GM10266 (cell line): ENCODE results near the gene SORT1.
A peak's percentile ranks its signal among the peaks of the same experiment; 100 is the strongest.

ENCODE experiments used
- DNase-seq: peaks from one replicate; pipeline ENCODE4 v3.0.0; 2012; ENCODE audit errors: extremely low spot score
- TF ChIP-seq, protein P1 (sequence below): IDR thresholded peaks from 2 replicates; pipeline ENCODE4 v1.5.1; 2012; ENCODE audit warnings: mild to moderate bottlenecking, low read depth; ENCODE audit not compliant: control insufficient read depth, insufficient read depth; ENCODE audit errors: missing control alignments

Gene SORT1

DNA sequence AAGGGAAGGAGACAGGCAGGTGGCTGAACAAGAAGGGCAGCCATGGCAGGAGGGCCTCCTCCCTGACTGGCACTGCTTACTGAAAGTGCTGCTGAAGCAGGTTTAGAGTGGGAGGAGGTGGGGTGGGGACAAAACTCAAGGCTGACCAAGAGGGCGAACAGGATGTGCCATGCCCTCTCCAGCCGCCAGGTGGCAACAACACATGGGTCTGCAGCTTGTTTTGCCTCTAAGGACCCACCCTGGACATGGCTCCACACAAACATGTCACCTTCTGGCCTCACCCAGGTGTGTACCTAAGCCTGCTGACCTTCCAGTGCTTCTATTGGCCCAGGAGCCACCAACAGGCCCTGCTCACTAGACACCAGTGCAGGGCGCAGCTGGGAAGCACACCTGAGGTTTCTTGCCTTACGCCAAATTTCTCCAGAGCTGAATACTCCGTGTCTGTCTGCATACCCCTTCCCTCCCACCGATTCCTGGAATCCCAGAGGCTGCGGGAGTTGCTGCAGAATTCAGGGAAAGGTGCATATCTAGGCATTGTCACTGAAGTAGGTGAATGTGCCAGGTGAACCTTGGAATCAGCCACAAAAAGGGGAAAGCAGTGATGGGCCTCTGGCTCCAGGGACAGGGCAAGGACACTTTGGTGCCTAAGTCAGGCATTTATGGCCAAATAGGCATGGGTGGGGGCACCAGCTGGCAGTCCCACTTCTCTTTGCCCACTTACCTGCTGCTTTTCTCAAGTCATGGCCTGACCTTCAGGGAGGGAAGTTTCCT lies 120.1 kb downstream of the SORT1 start:
- DNase-seq, result peak; percentile 90
- TF ChIP-seq, protein P1, sequence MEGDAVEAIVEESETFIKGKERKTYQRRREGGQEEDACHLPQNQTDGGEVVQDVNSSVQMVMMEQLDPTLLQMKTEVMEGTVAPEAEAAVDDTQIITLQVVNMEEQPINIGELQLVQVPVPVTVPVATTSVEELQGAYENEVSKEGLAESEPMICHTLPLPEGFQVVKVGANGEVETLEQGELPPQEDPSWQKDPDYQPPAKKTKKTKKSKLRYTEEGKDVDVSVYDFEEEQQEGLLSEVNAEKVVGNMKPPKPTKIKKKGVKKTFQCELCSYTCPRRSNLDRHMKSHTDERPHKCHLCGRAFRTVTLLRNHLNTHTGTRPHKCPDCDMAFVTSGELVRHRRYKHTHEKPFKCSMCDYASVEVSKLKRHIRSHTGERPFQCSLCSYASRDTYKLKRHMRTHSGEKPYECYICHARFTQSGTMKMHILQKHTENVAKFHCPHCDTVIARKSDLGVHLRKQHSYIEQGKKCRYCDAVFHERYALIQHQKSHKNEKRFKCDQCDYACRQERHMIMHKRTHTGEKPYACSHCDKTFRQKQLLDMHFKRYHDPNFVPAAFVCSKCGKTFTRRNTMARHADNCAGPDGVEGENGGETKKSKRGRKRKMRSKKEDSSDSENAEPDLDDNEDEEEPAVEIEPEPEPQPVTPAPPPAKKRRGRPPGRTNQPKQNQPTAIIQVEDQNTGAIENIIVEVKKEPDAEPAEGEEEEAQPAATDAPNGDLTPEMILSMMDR, result peak; percentile 87

DNA sequence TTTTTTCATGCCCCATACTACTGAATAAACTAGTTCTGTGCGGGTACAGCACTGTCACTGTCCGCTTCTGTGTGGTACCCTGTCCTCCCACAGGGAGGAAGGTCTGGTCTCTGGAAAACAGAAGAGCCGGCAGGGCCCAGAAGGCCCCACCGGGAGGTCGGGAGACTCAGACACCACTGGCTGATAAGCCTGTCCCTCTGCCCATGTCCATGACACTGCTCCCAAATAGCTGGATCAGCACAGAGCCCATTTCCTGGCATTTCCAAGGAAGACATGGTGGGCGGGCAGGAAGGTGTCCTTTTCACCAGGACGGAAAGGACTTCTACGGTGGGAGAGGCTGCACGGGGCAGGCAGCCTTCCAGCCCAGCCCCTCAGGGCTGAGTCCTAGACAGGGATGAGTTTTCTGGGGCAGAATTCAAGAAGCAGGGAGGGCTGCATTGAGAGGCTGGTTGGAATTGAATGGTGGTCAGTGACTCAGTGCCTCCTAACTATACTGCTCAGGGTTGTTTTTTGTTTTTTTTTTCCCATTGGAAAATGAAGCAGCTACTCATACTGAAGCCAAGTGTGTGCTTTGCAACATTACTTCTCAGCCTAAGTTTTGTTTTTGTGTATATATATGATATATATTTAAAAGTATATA lies 121.9 kb downstream of the SORT1 start:
- DNase-seq, result no peak
- TF ChIP-seq, protein P1, result no peak

DNA sequence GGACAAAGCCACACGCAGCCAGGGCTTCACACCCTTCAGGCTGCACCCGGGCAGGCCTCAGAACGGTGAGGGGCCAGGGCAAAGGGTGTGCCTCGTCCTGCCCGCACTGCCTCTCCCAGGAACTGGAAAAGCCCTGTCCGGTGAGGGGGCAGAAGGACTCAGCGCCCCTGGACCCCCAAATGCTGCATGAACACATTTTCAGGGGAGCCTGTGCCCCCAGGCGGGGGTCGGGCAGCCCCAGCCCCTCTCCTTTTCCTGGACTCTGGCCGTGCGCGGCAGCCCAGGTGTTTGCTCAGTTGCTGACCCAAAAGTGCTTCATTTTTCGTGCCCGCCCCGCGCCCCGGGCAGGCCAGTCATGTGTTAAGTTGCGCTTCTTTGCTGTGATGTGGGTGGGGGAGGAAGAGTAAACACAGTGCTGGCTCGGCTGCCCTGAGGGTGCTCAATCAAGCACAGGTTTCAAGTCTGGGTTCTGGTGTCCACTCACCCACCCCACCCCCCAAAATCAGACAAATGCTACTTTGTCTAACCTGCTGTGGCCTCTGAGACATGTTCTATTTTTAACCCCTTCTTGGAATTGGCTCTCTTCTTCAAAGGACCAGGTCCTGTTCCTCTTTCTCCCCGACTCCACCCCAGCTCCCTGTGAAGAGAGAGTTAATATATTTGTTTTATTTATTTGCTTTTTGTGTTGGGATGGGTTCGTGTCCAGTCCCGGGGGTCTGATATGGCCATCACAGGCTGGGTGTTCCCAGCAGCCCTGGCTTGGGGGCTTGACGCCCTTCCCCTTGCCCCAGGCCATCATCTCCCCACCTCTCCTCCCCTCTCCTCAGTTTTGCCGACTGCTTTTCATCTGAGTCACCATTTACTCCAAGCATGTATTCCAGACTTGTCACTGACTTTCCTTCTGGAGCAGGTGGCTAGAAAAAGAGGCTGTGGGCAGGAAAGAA lies 122.9 kb downstream of the SORT1 start:
- TF ChIP-seq, protein P1, result no peak
- no peak for DNase-seq

DNA sequence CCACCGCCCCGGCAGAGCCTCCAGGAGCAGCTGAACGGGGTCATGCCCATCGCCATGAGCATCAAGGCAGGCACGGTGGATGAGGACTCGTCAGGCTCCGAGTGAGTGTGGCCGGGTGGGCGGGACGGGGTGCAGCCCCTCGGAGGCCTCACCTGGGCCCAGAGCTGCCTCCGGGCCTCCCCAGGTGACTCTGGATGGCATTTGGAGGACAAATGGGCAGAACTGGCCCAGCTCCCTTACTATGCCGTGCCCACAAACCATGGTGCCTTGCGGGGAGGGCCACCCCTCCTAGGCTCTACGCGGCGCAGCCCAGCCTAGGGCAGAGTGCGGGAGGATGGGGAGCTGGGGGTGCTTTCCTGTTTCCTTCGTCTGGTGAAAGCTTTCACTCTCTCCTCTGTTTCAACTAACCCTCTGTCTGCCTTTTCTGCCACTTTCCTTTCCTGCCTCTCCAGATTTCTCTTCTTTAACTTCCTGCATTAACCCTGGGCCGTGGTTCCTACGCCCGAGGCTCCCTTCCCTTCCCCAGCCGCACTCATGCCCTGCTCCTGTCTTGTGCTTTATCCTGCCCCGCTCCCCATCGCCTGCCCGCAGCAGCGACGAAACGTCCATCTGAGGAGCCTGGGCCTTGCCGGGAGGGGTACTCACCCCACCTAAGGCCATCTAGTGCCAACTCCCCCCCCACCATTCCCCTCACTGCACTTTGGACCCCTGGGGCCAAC lies 124.0 kb downstream of the SORT1 start:
- DNase-seq, result no peak
- TF ChIP-seq, protein P1, result no peak

DNA sequence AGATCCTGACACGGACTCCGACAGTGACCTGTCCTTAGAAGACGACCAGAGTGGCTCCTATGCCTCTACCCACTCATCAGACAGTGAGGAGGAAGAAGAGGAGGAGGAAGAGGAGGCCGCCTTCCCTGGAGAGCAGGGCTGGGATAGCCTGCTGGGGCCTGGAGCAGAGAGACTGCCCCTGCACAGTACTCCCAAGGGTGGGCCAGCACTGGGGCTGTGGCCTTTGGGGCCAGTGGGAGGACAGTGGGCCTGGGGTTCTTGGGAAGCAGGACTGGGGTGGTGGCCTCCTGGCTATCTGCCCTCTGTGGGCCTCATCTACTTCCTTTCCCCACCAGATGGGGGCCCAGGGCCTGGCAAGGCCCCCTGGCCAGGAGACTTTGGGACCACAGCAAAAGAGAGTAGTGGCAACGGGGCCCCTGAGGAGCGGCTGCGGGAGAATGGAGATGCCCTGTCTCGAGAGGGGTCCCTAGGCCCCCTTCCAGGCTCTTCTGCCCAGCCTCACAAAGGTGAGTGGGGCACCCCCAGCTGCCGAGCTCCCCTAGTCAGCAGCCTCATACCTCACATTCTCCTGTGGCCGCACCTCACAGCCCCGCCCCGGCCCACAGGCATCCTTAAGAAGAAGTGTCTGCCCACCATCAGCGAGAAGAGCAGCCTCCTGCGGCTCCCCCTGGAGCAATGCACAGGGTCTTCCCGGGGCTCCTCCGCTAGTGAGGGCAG lies 124.7 kb downstream of the SORT1 start:
- TF ChIP-seq, protein P1, result no peak
- no peak for DNase-seq
